GM21737 (cell line): ENCODE data around the gene KIR2DL1.
"Not testable (repeated sequence)": the region's sequence is repeated elsewhere in the genome, so short reads cannot be mapped to it uniquely, and the experiment has no call there.

Experiments
- ATAC-seq: cut with Tn5 transposase; IDR thresholded peaks from one replicate; pipeline ENCODE4 v1.9.1; 2021; ENCODE audit warnings: mild to moderate bottlenecking, moderate library complexity; ENCODE audit not compliant: unreplicated experiment

Gene KIR2DL1

GRCh38 chr19:54769646-54770045 is at the start of gene KIR2DL1:
Gene KIR2DL1 (plus strand): TSS chr19:54769793. CDS start chr19:54769851, 58 bp downstream.
- ATAC-seq, result not testable (repeated sequence)

GRCh38 chr19:54724142-54724541 is 45.5 kb upstream of the KIR2DL1 start, which contains the start of gene KIR3DL3:
Gene KIR3DL3 (plus strand): TSS chr19:54724442. CDS start chr19:54724497, 55 bp downstream.
- ATAC-seq, result no peak

DNA sequence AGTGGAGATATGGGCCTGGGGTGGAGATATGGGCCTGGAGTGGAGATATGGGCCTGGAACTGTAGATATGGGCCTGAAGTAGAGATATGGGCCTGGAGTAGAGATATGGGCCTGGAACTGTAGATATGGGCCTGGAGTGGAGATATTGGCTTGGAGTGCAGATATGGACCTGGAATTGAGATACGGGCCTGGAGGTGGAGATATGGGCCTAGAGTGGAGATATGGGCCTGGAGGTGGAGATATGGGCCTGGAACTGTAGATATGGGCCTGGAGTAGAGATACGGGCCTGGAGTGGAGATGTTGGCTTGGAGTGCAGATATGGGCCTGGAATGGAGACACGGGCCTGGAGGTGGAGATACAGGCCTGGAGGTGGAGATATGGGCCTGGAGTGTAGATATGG is 44.9 kb upstream of the KIR2DL1 start:
- ATAC-seq, result no peak

DNA sequence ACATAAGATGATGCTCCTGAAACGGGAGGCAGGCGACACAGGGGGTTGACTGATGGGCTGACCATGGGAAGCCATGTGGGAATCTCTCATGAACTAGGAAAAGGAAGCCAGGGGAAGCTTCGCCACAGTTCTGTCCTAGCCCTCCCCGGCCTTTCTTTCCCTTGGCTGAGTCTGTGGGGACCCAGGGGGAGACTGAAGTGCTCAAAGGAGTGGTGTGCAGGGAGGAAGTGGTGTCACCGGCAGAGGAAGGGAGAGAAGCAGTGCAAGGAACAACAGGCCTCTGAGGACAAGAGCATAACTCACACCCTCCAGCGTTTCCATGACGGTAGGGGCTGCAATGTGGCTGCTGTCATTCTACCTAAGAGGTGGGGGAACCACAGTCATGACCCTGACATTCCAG is 44.3 kb upstream of the KIR2DL1 start:
- ATAC-seq, result no peak

DNA sequence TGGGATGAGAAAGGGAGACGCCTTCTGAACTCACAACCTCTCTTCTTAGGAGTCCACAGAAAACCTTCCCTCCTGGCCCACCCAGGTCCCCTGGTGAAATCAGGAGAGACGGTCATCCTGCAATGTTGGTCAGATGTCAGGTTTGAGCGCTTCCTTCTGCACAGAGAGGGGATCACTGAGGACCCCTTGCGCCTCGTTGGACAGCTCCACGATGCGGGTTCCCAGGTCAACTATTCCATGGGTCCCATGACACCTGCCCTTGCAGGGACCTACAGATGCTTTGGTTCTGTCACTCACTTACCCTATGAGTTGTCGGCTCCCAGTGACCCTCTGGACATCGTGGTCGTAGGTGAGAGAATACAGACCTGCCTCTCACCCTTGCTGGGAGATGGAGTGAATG is 42.0 kb upstream of the KIR2DL1 start:
- ATAC-seq, result no peak

DNA sequence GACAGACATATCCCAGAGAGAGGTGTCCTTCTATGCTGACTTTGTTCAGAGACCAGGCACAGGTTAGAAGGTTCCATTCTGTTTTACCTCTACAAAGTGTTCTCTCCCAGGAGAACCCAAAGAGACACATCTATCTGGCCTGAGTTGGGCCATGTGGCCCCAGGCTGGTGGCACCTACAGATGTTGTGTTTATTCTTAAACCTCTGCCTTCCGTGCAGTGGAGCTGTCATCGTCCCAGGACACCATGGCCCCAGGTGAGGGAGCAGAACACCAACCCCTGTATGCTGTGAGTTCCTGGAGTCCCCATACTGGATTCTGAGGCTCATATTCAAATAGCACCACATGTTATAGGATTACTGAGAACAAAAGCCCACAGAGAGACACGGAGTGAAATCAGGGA is 41.4 kb upstream of the KIR2DL1 start:
- no peak for ATAC-seq

GRCh38 chr19:54729416-54730188 is 40.0 kb upstream of the KIR2DL1 start:
- ATAC-seq, result no peak

DNA sequence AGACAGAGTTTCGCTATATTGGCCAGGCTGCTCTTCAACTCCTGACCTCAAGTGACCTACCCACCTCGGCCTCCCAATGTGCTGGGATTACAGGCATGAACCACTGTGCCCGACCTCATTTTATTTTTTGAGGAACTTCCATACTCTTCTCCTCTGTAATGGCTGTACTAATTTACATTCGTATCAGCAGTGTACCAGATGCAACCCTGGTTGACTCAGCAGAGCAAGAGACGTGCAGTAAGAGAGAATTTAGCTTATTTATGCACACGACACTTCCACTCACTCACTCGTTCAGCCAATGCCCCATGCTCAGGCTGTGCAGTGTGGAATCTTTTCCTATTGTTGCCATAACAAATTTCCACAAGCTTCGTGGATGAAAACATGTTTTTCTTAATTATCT is 38.4 kb upstream of the KIR2DL1 start:
- ATAC-seq, result no peak

GRCh38 chr19:54738306-54738705 is 31.3 kb upstream of the KIR2DL1 start, which contains the start of gene KIR2DL3:
Gene KIR2DL3 (plus strand): TSS chr19:54738513. CDS start chr19:54738546, 33 bp downstream.
- not testable (repeated sequence) for ATAC-seq

GRCh38 chr19:54738715-54739114 is 30.9 kb upstream of the KIR2DL1 start:
- ATAC-seq, result no peak

- no peak for ATAC-seq
Observed at GRCh38 chr19:54739587-54740497, 29.8 kb upstream of the KIR2DL1 start.

- not testable (repeated sequence) for ATAC-seq
Observed at GRCh38 chr19:54741950-54742349, 27.6 kb upstream of the KIR2DL1 start.

DNA sequence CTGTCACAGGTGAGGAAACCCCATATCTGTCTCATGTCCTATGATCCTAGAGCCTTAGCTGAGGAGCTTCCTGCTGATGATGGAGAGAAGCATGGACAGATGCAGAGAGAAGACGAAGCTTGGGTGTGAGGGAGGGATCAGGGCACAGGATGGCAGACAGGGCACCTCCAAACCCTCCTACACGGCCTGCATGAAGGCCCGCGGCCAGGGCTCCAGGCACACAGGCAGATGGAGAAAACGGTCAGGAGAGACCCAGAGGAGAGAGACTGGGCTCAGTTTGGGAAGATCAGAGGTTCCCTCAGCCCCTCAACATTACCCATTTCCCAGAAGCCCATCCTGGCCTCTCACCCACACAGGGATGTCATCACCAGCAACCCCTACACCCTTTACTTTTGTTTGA is 25.5 kb upstream of the KIR2DL1 start:
- ATAC-seq, result not testable (repeated sequence)

GRCh38 chr19:54747614-54748322 is 21.8 kb upstream of the KIR2DL1 start:
- ATAC-seq, result not testable (repeated sequence)

- not testable (repeated sequence) for ATAC-seq
Observed at GRCh38 chr19:54750276-54750675, 19.3 kb upstream of the KIR2DL1 start.

- not testable (repeated sequence) for ATAC-seq
Observed at GRCh38 chr19:54756204-54757110, 13.1 kb upstream of the KIR2DL1 start.

GRCh38 chr19:54758577-54758976 is 11.0 kb upstream of the KIR2DL1 start:
- ATAC-seq, result not testable (repeated sequence)

GRCh38 chr19:54764219-54764618 is 5.4 kb upstream of the KIR2DL1 start:
- ATAC-seq, result not testable (repeated sequence)

DNA sequence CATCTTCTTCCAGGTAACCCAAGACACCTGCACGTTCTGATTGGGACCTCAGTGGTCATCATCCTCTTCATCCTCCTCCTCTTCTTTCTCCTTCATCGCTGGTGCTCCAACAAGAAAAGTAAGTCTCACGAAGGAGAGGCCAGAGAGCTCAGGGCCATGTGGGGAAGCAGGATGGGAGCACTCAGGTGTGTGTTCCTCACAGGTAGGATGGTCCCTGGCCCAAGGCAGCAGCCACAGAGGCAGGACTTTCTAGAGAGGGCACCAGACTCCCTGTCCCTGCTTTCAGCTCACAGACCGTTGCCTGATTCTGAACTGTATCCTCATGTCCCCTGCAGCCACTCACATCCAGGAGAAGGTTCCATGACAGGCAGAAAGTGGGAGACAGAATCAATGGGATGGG is 3.1 kb upstream of the KIR2DL1 start:
- ATAC-seq, result not testable (repeated sequence)

- ATAC-seq, result not testable (repeated sequence)
Observed at GRCh38 chr19:54770511-54770910, 918 bp downstream of the KIR2DL1 start.
